B cell (primary cell): Measurements from ENCODE around the gene REG3A.

ENCODE experiments used
- EZH2 ChIP-seq: IDR thresholded peaks from 2 replicates; pipeline ENCODE4 v1.6.1; 2012; ENCODE audit warnings: borderline replicate concordance, low read depth, mild to moderate bottlenecking, moderate library complexity, low read length; ENCODE audit not compliant: insufficient read depth, poor library complexity, severe bottlenecking
- TF ChIP-seq, protein P1 (sequence below): fragments of 200-600 bp; IDR thresholded peaks from one replicate; pipeline ENCODE4 v1.8.0; 2022; ENCODE audit warnings: antibody characterized with exemption, mild to moderate bottlenecking

DNA sequence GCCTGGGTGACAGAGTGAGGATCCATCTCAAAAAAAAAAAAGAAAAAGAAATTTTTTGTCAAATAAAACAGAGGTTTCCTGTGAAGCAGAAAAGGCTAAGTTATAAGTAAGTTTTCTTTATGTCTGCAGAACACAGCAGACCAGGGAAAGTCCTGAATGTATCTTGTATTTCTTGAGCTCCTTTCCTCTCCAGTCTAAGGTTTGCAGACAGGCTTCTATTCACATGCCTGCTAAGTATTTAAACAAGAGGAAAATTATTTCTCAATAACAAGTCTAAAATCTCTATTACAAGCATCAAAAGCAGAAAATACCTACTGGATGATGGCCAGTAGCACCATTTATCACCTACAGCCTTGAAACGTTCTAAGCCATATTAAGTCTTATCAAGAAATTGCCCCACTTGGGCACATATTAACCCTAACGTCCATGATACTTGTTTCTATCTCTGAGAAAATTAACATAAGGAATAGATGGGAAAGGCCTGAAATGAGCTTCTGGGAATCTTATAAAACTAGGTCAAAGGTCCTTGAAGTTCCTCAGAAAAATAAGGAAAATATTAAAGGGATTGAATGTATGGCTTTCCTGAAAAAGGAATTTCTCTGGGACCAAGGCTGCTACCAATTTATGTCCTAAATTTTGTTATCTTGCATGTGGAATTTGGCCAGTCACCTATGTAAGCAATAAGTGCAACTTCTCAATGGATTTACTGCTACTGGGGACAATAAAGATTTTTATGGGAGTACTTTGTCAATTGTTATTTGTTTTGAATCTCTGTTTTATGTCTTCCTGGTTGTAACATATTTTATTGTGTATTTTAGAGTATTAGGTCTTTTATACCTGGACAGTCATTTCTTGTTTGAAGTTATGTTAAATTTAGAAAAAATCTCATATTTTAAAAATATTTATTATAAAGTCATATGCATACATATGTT is 42.3 kb downstream of the REG3A start:
- no peak for TF ChIP-seq EZH2
- TF ChIP-seq, protein P1, sequence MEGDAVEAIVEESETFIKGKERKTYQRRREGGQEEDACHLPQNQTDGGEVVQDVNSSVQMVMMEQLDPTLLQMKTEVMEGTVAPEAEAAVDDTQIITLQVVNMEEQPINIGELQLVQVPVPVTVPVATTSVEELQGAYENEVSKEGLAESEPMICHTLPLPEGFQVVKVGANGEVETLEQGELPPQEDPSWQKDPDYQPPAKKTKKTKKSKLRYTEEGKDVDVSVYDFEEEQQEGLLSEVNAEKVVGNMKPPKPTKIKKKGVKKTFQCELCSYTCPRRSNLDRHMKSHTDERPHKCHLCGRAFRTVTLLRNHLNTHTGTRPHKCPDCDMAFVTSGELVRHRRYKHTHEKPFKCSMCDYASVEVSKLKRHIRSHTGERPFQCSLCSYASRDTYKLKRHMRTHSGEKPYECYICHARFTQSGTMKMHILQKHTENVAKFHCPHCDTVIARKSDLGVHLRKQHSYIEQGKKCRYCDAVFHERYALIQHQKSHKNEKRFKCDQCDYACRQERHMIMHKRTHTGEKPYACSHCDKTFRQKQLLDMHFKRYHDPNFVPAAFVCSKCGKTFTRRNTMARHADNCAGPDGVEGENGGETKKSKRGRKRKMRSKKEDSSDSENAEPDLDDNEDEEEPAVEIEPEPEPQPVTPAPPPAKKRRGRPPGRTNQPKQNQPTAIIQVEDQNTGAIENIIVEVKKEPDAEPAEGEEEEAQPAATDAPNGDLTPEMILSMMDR, result no peak
